Right atrium auricular region (tissue), 2 donors: ENCODE data around the gene CENATAC. TPM values are rescaled to one million over a fixed set of nuclear protein-coding genes. Genes with fewer than 3 reads are reported as not detected.
"Not testable (repeated sequence)": the region's sequence is repeated elsewhere in the genome, so short reads cannot be mapped to it uniquely, and the experiment has no call there.

ENCODE experiments used
- DNase-seq: peaks from one replicate; pipeline ENCODE4 v3.0.0-alpha.2; 2019; ENCODE audit warnings: low spot score
- H3K27ac ChIP-seq, 2 donors: fragments of 200-600 bp; sonication (generic); 1 replicate in 1 of 2; 2 replicates in 1 of 2; pipeline ENCODE4 v1.5.1; 2016 to 2019
- H3K27me3 ChIP-seq, 2 donors: fragments of 200-600 bp; sonication (generic); one replicate each; pipeline versions ENCODE4 v1.5.1 to v1.6.0; 2017 to 2019
- H3K36me3 ChIP-seq: fragments of 200-600 bp; sonication (generic); one replicate; pipeline ENCODE4 v1.5.1; 2016
- H3K4me1 ChIP-seq, 2 donors: fragments of 200-600 bp; sonication (generic); one replicate each; pipeline versions ENCODE4 v1.5.1 to v1.6.0; 2017 to 2019
- H3K4me3 ChIP-seq, 2 donors: fragments of 200-600 bp; sonication (generic); 1 replicate in 1 of 2; 2 replicates in 1 of 2; pipeline ENCODE4 v1.5.1; 2017 to 2019; ENCODE audit warnings: mild to moderate bottlenecking in 1 of 2, moderate library complexity in 1 of 2
- H3K9me3 ChIP-seq, 2 donors: fragments of 200-600 bp; sonication (generic); one replicate each; pipeline ENCODE4 v1.5.1; 2019
- CTCF ChIP-seq, 2 donors: fragments of 200-600 bp; sonication (generic); IDR thresholded peaks; one replicate each; pipeline ENCODE4 v1.5.1; 2019; ENCODE audit warnings: antibody characterized with exemption in 2 of 2
- total RNA-seq, 2 donors: library from RNA; depleted of rRNA; stranded (reverse); fragments of >200 nt; gene quantifications; one replicate each; pipeline ENCODE4 v1.1.0, GENCODE V29; 2016

CENATAC gene
- total RNA-seq, 2 donors from 2014 or later = 8.7 to 11.9 TPM

- Histone ChIP-seq H3K4me3 (no peak overlapping the region), H3K27ac (no peak overlapping the region), H3K4me1 (peaks cover 0 to 9% of the 10 kb centered on the region in 2 donors), H3K27me3 (no peaks in the 10 kb centered on the region), H3K36me3 (no peaks in the 10 kb centered on the region), H3K9me3 (no peaks in the 10 kb centered on the region)
- no peak for DNase-seq
- no peak for TF ChIP-seq CTCF (IDR thresholded peaks at IDR 0.05)
These were observed 13.1 kb upstream of the CENATAC start for GRCh38 chr11:118984825-118985224.

DNA sequence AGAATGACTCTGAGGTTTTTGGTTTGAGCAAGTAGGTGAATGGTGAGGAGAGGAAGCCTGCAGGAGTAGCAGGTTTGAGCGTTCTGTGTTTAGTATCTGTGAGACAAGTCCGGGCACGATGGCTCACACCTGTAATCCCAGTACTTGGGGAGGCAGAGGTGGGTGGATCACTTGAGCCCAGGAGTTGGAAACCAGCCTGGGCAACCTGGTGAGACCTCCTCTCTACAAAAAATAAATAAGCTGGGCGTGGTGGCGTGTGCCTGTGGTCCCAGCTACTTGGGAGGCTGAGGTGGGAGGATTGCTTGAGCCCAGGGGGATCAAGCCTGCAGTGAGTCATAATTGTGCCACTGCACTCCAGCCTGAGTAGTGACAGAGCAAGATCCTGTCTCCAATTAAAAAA is 9.7 kb upstream of the CENATAC start:
- Histone ChIP-seq H3K9me3 (no peaks in the 10 kb centered on the region), H3K4me1 (no peaks in the 10 kb centered on the region), H3K36me3 (no peaks in the 10 kb centered on the region), H3K27me3 (no peaks in the 10 kb centered on the region), H3K4me3 (no peak overlapping the region), H3K27ac (no peak overlapping the region)
- TF ChIP-seq CTCF (IDR thresholded peaks at IDR 0.05) = no peak
- DNase-seq = no peak

DNA sequence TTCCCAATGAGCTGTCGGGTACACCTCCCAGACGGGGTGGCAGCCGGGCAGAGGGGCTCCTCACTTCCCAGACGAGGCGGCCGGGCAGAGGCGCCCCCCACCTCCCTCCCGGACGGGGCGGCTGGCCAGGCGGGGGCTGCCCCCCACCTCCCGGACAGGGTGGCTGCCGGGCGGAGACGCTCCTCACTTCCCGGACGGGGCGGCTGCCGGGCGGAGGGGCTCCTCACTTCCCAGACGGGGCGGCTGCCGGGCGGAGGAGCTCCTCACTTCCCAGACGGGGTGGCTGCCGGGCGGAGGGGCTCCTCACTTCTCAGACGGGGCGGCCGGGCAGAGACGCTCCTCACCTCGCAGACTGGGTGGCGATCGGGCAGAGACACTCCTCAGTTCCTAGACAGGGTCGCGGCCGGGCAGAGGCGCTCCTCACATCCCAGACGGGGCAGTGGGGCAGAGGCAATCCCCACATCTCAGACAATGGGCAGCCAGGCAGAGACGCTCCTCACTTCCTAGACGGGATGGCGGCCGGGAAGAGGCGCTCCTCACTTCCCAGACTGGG is 6.4 kb upstream of the CENATAC start:
- not testable (repeated sequence) for H3K9me3 ChIP-seq, DNase-seq, H3K27ac ChIP-seq, H3K36me3 ChIP-seq, H3K4me1 ChIP-seq, H3K4me3 ChIP-seq, H3K27me3 ChIP-seq

GRCh38 chr11:118996926-118997626 is 862 bp upstream of the CENATAC start:
- peak overlapping the region; percentile 76 to 85 for H3K27ac ChIP-seq
- peaks cover 7% of the 10 kb centered on the region for H3K36me3 ChIP-seq
- no peaks in the 10 kb centered on the region for H3K9me3 ChIP-seq
- H3K27me3 ChIP-seq = no peaks in the 10 kb centered on the region
- H3K4me1 ChIP-seq = peaks cover 0 to 24% of the 10 kb centered on the region in 2 donors
- no peak for DNase-seq
- H3K4me3 ChIP-seq = peak overlapping the region; percentile 70 to 81
- no peak for TF ChIP-seq CTCF (IDR thresholded peaks at IDR 0.05)

- Histone ChIP-seq H3K27me3 (no peaks in the 10 kb centered on the region), H3K36me3 (peaks cover 19% of the 10 kb centered on the region), H3K9me3 (no peaks in the 10 kb centered on the region), H3K4me3 (peak overlapping the region; percentile 70 to 81), H3K4me1 (peaks cover 0 to 24% of the 10 kb centered on the region in 2 donors), H3K27ac (peak overlapping the region; percentile 76 to 85)
- no peak for DNase-seq
- TF ChIP-seq CTCF (IDR thresholded peaks at IDR 0.05) = no peak
These were observed 415 bp downstream of the CENATAC start for GRCh38 chr11:118998388-118998717.

GRCh38 chr11:118998822-118999221 is 884 bp downstream of the CENATAC start:
- H3K27ac ChIP-seq = peak overlapping the region; percentile 76 to 85
- no peaks in the 10 kb centered on the region for H3K27me3 ChIP-seq
- peak overlapping the region; percentile 70 to 81 for H3K4me3 ChIP-seq
- H3K4me1 ChIP-seq = peaks cover 0 to 24% of the 10 kb centered on the region in 2 donors
- no peak for DNase-seq
- no peaks in the 10 kb centered on the region for H3K9me3 ChIP-seq
- peaks cover 19% of the 10 kb centered on the region for H3K36me3 ChIP-seq
- TF ChIP-seq CTCF (IDR thresholded peaks at IDR 0.05) = no peak
